ENCODE measurements around the gene CAPN2.
A peak's percentile ranks its signal among the peaks of the same experiment; 100 is the strongest.

Gene CAPN2

GRCh38 chr1:223715604-223716172 lies 3.3 kb downstream of the CAPN2 start:
- H3K27ac ChIP-seq, result peak overlapping the region; percentile 66
- H3K4me2 ChIP-seq (ENCODE audit: low read length), result peak overlapping the region; percentile 3
- H3K9ac ChIP-seq, result no peak overlapping the region
- H2AFZ ChIP-seq, result no peak overlapping the region
- no peaks in the 10 kb centered on the region for H3K36me3 ChIP-seq (ENCODE audit: control insufficient read depth, insufficient read depth, low read length)
- H3K79me2 ChIP-seq, result no peaks in the 10 kb centered on the region
- H3K27me3 ChIP-seq (ENCODE audit: control insufficient read depth, insufficient read depth, low read length), result no peaks in the 10 kb centered on the region
- TF ChIP-seq CTCF (IDR thresholded peaks at IDR 0.05), result no peak
- H3K4me3 ChIP-seq (ENCODE audit: low read depth, low read length), result peak overlapping the region; percentile 3
- no peaks in the 10 kb centered on the region for H3K9me3 ChIP-seq (ENCODE audit: control insufficient read depth, low read length)
- H3K4me1 ChIP-seq, result peaks cover 27% of the 10 kb centered on the region

DNA sequence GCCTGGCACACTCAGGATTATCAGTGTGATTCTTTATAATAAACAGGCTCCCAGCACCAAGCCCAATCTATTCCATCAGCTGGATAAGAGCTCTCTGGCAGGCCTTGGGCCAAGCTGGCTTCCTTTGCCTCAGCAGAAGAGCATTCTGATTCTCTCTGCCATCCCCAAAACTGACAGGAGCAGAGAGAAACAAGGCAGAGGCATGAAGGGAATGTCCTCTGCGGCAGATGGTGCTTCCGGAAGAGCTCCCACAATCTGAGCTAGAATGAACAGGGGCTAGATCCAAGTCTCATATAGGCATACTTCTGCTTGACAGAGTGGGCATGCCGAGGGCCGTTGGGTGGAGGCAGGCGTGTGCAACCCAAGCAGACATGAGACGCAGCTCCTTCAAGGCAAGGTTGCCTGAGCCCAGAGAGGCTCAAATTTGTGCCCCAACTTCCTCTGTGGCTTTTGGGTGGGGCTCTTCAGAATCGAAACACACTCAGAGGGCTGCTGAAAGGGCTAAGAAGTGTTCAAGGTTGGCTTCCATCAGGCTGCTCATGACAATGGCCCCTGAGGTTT lies 4.0 kb downstream of the CAPN2 start:
- Histone ChIP-seq H3K9me3 (ENCODE audit: control insufficient read depth, low read length) (no peaks in the 10 kb centered on the region), H2AFZ (no peak overlapping the region), H3K4me3 (ENCODE audit: low read depth, low read length) (no peak overlapping the region), H3K4me1 (peaks cover 27% of the 10 kb centered on the region), H3K27ac (no peak overlapping the region), H3K9ac (no peak overlapping the region), H3K36me3 (ENCODE audit: control insufficient read depth, insufficient read depth, low read length) (no peaks in the 10 kb centered on the region), H3K4me2 (ENCODE audit: low read length) (peak overlapping the region; percentile 39), H3K79me2 (no peaks in the 10 kb centered on the region), H3K27me3 (ENCODE audit: control insufficient read depth, insufficient read depth, low read length) (no peaks in the 10 kb centered on the region)
- TF ChIP-seq CTCF (IDR thresholded peaks at IDR 0.05), result no peak

DNA sequence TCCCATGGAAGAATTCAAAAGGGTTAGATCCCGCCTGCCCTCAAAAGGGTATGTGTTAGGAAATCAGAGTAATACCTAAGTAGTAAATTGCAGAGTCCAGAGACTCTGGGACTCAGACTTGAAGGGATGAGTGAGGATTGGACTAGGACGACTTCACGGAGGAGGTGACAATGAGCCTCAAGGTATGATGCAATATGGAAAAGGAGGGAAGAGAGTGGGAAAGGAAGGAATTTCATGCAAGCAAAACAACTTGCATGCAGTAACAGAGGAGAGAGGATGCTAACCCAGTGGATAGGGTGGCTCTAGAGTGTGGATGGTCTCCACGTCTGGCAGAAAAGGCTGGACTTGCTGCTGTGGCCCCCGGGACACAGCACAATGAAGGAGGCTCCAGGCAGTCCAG lies 4.8 kb downstream of the CAPN2 start:
- no peaks in the 10 kb centered on the region for H3K36me3 ChIP-seq (ENCODE audit: control insufficient read depth, insufficient read depth, low read length)
- no peak overlapping the region for H2AFZ ChIP-seq
- no peak overlapping the region for H3K4me2 ChIP-seq (ENCODE audit: low read length)
- H3K27me3 ChIP-seq (ENCODE audit: control insufficient read depth, insufficient read depth, low read length), result no peaks in the 10 kb centered on the region
- H3K4me1 ChIP-seq, result peaks cover 27% of the 10 kb centered on the region
- H3K9ac ChIP-seq, result no peak overlapping the region
- no peak for TF ChIP-seq CTCF (IDR thresholded peaks at IDR 0.05)
- H3K27ac ChIP-seq, result no peak overlapping the region
- H3K4me3 ChIP-seq (ENCODE audit: low read depth, low read length), result no peak overlapping the region
- H3K9me3 ChIP-seq (ENCODE audit: control insufficient read depth, low read length), result no peaks in the 10 kb centered on the region
- H3K79me2 ChIP-seq, result no peaks in the 10 kb centered on the region

- H3K79me2 ChIP-seq, result no peaks in the 10 kb centered on the region
- no peak overlapping the region for H2AFZ ChIP-seq
- TF ChIP-seq CTCF (IDR thresholded peaks at IDR 0.05), result no peak
- H3K36me3 ChIP-seq (ENCODE audit: control insufficient read depth, insufficient read depth, low read length), result no peaks in the 10 kb centered on the region
- peaks cover 27% of the 10 kb centered on the region for H3K4me1 ChIP-seq
- H3K27ac ChIP-seq, result no peak overlapping the region
- no peaks in the 10 kb centered on the region for H3K27me3 ChIP-seq (ENCODE audit: control insufficient read depth, insufficient read depth, low read length)
- H3K9ac ChIP-seq, result no peak overlapping the region
- no peak overlapping the region for H3K4me3 ChIP-seq (ENCODE audit: low read depth, low read length)
- H3K4me2 ChIP-seq (ENCODE audit: low read length), result no peak overlapping the region
- H3K9me3 ChIP-seq (ENCODE audit: control insufficient read depth, low read length), result no peaks in the 10 kb centered on the region
Observed at GRCh38 chr1:223717695-223718363, 5.5 kb downstream of the CAPN2 start.

All from parathyroid adenoma (tissue), 2 donors.